GM21360 (cell line): Measurements from ENCODE around the gene DDR1.

Experiments
- ATAC-seq: cut with Tn5 transposase; IDR thresholded peaks from one replicate; pipeline ENCODE4 v1.9.1; 2021; ENCODE audit warnings: mild to moderate bottlenecking, moderate library complexity; ENCODE audit not compliant: unreplicated experiment

The DDR1 gene

DNA sequence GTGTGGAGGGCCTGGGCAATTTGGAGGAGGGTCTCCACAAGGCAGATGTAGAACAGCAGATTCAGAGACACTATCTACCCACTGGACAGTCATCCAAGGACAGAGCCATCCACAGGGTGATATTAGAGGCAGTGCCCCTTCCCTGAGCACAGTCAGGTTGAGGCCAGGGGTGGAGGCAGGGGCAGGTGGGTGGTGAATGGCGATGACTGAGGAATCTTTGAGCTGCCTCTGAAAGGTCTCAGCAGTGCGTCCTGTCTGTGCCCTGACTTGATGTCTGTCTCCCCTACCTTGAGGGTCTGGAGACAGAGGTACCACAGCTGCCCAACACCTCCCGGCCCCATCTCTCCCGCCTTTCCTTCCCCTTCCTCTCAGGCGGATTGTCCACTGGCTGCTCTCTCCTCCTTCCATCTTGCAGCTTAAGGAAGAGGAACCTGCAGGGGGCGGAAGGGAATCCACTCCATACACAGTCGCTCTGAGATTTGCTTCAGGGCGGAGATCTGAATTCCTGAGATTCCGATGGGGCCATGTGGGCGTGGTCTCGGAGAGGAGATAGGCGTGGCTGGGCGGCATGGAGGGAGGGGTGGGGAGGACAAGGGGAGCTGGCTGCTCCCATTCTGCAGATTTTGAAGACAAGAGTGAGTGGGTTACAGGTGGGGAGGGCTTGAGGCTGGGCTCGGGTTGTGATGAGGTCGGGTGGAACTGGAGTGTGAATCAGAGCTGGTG lies 58.2 kb downstream of the DDR1 start:
- no peak for ATAC-seq

DNA sequence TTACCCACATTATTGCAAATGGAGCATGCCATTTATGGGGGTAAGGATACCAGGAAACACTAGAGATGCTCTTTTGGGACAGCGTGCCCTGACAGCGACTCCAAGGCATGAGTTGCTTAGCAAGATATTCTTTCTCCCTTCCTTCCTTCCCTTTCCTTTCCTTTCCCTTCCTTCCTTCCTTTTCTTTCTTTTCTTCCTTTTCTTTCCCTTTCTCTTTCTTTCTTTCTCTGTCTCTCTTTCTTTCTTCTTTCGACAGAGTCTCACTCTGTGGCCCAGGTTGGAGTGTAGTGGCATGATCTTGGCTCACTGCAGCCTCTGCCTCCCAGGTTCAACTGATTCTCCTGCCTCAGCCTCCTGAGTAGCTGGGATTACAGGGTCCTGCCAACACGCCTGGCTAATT lies 59.7 kb downstream of the DDR1 start:
- ATAC-seq: no peak

DNA sequence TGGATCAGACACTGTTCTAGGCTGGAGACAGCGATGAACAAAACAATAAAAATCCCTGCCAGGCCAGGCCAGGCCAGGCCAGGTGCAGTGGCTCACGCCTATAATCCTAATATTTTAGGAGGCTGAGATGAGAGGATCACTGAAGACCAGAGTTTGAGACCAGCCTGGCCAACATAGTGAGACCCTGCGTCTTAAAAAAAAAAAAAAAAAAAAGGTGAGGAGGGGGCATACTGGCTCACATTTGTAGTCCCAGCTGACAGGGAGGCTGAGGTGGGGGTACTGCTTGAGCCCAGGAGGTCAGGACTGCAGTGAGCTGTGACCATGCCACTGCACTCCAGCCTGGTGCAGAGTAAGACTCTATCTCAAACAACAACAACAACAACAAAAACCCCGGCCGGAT lies 61.0 kb downstream of the DDR1 start:
- no peak for ATAC-seq

DNA sequence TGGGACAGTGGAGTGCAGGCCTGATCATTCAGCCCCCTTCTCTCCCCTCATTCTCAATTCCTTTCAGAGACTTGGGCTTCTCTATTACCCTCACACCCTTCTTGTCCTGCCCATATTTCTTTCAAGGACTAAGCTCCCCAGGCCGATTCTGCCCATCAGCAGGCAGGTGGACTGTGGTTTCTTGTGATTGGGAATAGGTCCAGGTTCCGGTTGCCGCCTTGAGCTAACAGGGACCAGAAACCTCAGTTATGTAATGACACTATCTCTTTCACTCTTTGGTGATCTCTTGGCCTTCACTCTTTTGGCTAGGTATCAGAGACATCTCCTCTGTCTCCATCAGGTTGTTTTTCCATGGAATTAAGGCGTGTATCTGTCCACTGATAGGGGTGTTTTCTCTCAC lies 62.9 kb downstream of the DDR1 start:
- ATAC-seq: no peak

DNA sequence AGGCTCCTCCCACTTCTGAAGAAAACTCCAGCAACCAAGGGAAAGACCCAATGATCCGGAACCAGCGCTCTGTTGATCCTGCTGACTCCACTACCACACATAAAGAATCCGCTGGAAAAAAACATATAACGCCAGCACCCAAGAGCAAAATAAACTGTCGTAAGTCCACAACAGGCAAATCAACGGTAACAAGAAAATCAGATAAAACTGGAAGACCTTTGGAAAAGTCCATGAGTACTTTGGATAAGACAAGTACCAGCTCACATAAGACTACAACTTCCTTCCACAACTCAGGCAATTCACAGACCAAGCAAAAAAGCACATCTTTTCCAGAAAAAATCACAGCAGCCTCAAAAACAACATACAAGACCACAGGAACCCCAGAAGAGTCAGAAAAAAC lies 64.5 kb downstream of the DDR1 start:
- no peak for ATAC-seq
